SU-DHL-6 (cell line): Measurements from ENCODE around the gene TMEM138.

Experiments used
- H2AFZ ChIP-seq: fragments of 200-600 bp; sonication (generic); 2 replicates; pipeline ENCODE4 v1.6.1; 2014; ENCODE audit warnings: low read depth, mild to moderate bottlenecking, moderate library complexity, mixed read lengths, antibody characterized with exemption, low read length; ENCODE audit not compliant: severe bottlenecking
- H3F3A ChIP-seq: fragments of 200-600 bp; shearing (Covaris generic); 2 replicates; pipeline ENCODE4 v1.6.0; 2016; ENCODE audit warnings: antibody characterized with exemption, mild to moderate bottlenecking; ENCODE audit not compliant: insufficient read depth
- H3K27ac ChIP-seq: fragments of 200-600 bp; sonication (generic); 2 replicates; pipeline ENCODE4 v1.5.1; 2016; ENCODE audit warnings: low read depth, mild to moderate bottlenecking, low read length, moderate library complexity, mixed read lengths
- H3K27me3 ChIP-seq: fragments of 200-600 bp; sonication (generic), shearing (Covaris generic); 2 replicates; pipeline ENCODE4 v1.6.0; 2014; ENCODE audit warnings: mild to moderate bottlenecking, low read length
- H3K36me3 ChIP-seq: fragments of 200-600 bp; sonication (generic); 2 replicates; pipeline ENCODE4 v1.6.1; 2014; ENCODE audit warnings: mild to moderate bottlenecking, low read length, mixed read lengths
- H3K4me2 ChIP-seq: fragments of 300-600, 200-600 bp; shearing (Covaris generic), sonication (generic); 2 replicates; pipeline ENCODE4 v1.6.0; 2014; ENCODE audit warnings: low read length, low read depth, mild to moderate bottlenecking; ENCODE audit not compliant: poor library complexity, severe bottlenecking
- H3K4me3 ChIP-seq: fragments of 200-600 bp; sonication (generic); 2 replicates; pipeline ENCODE4 v1.5.1; 2014; ENCODE audit warnings: antibody characterized with exemption, low read length, mild to moderate bottlenecking, mixed read lengths; ENCODE audit not compliant: insufficient read depth, poor library complexity, severe bottlenecking
- H3K79me2 ChIP-seq: fragments of 200-600 bp; sonication (generic); 2 replicates; pipeline ENCODE4 v1.6.1; 2014; ENCODE audit warnings: mild to moderate bottlenecking, low read length, moderate library complexity; ENCODE audit not compliant: insufficient read depth
- H3K9ac ChIP-seq: fragments of 200-600 bp; sonication (generic); 2 replicates; pipeline ENCODE4 v1.7.0; 2014; ENCODE audit warnings: mild to moderate bottlenecking, low read length
- H3K9me2 ChIP-seq: fragments of 200-600 bp; sonication (generic); replicated peaks from 2 replicates; pipeline ENCODE4 v1.6.1; 2014; ENCODE audit warnings: low read length; ENCODE audit not compliant: insufficient read depth
- H3K9me3 ChIP-seq: fragments of 200-600 bp; sonication (generic); 2 replicates; pipeline ENCODE4 v1.6.1; 2014; ENCODE audit warnings: low read length, mixed read lengths; ENCODE audit not compliant: insufficient read depth
- H4K20me1 ChIP-seq: fragments of 200-600 bp; sonication (generic); 2 replicates; pipeline ENCODE4 v1.6.1; 2014; ENCODE audit warnings: low read depth, mild to moderate bottlenecking, antibody characterized with exemption, low read length, moderate library complexity, mixed read lengths
- CTCF ChIP-seq: fragments of 200-600 bp; sonication (generic); IDR thresholded peaks from one replicate; pipeline ENCODE4 v1.5.1; 2017; ENCODE audit warnings: antibody characterized with exemption, mild to moderate bottlenecking, low read length, moderate library complexity; ENCODE audit not compliant: insufficient read depth, poor library complexity, severe bottlenecking
- EZH2phosphoT487 ChIP-seq: fragments of 200-600 bp; sonication (generic), shearing (Covaris generic); conservative IDR thresholded peaks from 2 replicates; pipeline ENCODE4 v1.6.1; 2018; ENCODE audit warnings: mild to moderate bottlenecking, antibody characterized with exemption, low read length, moderate library complexity, mixed read lengths

Gene TMEM138

DNA sequence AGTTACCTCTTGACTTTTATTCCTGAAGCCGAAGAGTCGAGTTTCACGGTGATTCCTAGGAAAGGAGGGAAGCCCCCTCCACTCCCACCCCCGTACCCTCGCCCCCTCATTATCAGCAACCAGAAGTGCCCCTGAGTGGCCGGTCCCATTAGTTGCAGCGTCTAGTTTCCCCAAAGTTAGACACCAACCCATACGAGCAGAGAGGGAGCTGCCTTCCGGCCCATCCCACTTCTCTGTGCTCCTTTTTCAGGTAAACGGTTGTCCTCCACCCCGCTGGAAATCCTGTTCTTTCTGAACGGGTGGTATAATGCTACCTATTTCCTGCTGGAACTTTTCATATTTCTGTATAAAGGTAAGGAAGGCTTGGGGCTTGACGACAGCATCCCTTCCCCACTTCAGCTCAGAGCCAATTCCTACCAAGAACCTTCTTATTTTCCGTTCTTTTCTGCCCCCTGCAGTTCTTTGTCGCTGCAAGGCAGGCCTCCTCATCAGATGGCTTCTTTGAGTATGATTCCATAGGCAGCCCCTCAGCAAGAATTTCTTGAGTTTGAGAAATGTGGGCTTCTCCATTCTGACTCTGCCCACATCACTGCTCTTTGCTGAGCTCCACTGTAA lies 30.9 kb downstream of the TMEM138 start:
- Histone ChIP-seq H3K27ac (0 out of 2 replicates have a peak overlapping the region, but pooled peaks have one; percentile 0), H3K27me3 (no peaks in the 10 kb centered on the region), H3K4me3 (peak overlapping the region; percentile 44), H3K9me3 (no peaks in the 10 kb centered on the region), H4K20me1 (no peaks in the 10 kb centered on the region), H3K9ac (peak overlapping the region; percentile 45), H3K9me2 (no peaks in the 10 kb centered on the region), H3K36me3 (no peaks in the 10 kb centered on the region), H3K79me2 (no peaks in the 10 kb centered on the region), H3K4me2 (peak overlapping the region; percentile 65), H3F3A (no peaks in the 10 kb centered on the region), H2AFZ (peak overlapping the region; percentile 43)
- no peak for TF ChIP-seq CTCF

DNA sequence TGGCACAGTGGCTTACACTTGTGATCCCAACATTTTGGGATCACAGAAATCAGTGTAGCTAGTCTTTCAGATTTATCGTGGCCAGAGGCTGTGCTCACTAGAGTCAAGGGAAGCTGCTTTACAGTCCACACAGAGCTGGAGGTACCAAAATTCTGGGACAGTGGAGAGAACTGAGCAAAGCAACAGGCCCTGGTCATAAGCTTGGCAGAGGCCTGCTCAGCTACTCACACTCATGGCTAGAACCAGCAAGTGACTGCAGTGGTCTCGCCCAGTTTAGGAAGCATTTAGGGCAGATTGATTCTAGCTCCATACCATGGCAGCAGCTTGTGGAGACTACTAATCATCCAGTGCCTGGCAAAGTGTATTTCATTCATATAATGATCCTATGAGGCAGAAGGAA lies 39.0 kb downstream of the TMEM138 start:
- TF ChIP-seq EZH2phosphoT487 (no peak), CTCF (no peak)
- Histone ChIP-seq H3K4me2 (no peak overlapping the region), H4K20me1 (no peaks in the 10 kb centered on the region; the same call in 1 of the 2 replicates), H3F3A (peaks cover 24% of the 10 kb centered on the region; the same call in 1 of the 2 replicates), H3K27me3 (no peaks in the 10 kb centered on the region), H3K36me3 (peaks cover 19% of the 10 kb centered on the region; the same call in 1 of the 2 replicates), H3K79me2 (no peaks in the 10 kb centered on the region), H3K9me3 (no peaks in the 10 kb centered on the region), H3K4me3 (no peak overlapping the region), H3K27ac (no peak overlapping the region), H2AFZ (no peak overlapping the region), H3K9ac (no peak overlapping the region), H3K9me2 (no peaks in the 10 kb centered on the region)

- H3K9ac ChIP-seq = no peak overlapping the region
- H3K79me2 ChIP-seq = no peaks in the 10 kb centered on the region
- H3K4me2 ChIP-seq = no peak overlapping the region
- no peaks in the 10 kb centered on the region; the same call in 1 of the 2 replicates for H4K20me1 ChIP-seq
- H3F3A ChIP-seq = peaks cover 24% of the 10 kb centered on the region; the same call in 1 of the 2 replicates
- H3K9me3 ChIP-seq = no peaks in the 10 kb centered on the region
- no peak overlapping the region for H3K4me3 ChIP-seq
- no peaks in the 10 kb centered on the region for H3K27me3 ChIP-seq
- no peaks in the 10 kb centered on the region for H3K9me2 ChIP-seq
- H3K27ac ChIP-seq = no peak overlapping the region
- H3K36me3 ChIP-seq = peaks cover 23% of the 10 kb centered on the region; the same call in 1 of the 2 replicates
- no peak overlapping the region for H2AFZ ChIP-seq
- TF ChIP-seq CTCF (no peak), EZH2phosphoT487 (no peak)
These were observed 39.4 kb downstream of the TMEM138 start for GRCh38 chr11:61401573-61401972.
